Stomach (tissue), 9 donors: Measurements from ENCODE around the gene IGF1R. TPM values are rescaled to one million over a fixed set of nuclear protein-coding genes. Genes with fewer than 3 reads are reported as not detected.

Source experiments
- DNase-seq, 2 donors: peaks; one replicate each; pipeline versions ENCODE4 v3.0.0 to v3.0.0-alpha.2; 2013 to 2019
- H3K27ac ChIP-seq, 5 donors: fragments of 200-600 bp in 4 of 5; sonication (generic) in 4 of 5; one replicate each; pipeline ENCODE4 v1.5.1; 2013 to 2019; ENCODE audit warnings: mild to moderate bottlenecking in 1 of 5, moderate library complexity in 1 of 5
- H3K27me3 ChIP-seq, 3 donors: fragments of 200-600 bp; sonication (generic); one replicate each; pipeline ENCODE4 v1.5.1; 2017 to 2019; ENCODE audit warnings: mixed run types in 1 of 3
- H3K36me3 ChIP-seq, 4 donors: fragments of 200-600 bp; sonication (generic); 1 replicate in 3 of 4; 2 replicates in 1 of 4; pipeline ENCODE4 v1.5.1; 2016 to 2019
- H3K4me1 ChIP-seq, 4 donors: fragments of 200-600 bp; sonication (generic); one replicate each; pipeline ENCODE4 v1.5.1; 2016 to 2019
- H3K4me3 ChIP-seq, 4 donors: fragments of 200-600 bp; sonication (generic) in 3 of 4; one replicate each; pipeline ENCODE4 v1.5.1; 2016 to 2019; ENCODE audit warnings: mild to moderate bottlenecking in 1 of 4
- H3K9me3 ChIP-seq, 4 donors: fragments of 200-600 bp; sonication (generic); one replicate each; pipeline ENCODE4 v1.5.1; 2016 to 2019
- CTCF ChIP-seq, 7 experiments: fragments of 450-650 bp in 4 of 7; fragments of 200-600 bp in 3 of 7; sonication (generic) in 3 of 7; IDR thresholded peaks; one replicate each; pipeline ENCODE4 v1.5.1; 2016 to 2019; ENCODE audit warnings: antibody characterized with exemption in 7 of 7, control low read depth in 2 of 7, mild to moderate bottlenecking in 1 of 7
- EP300 ChIP-seq: sonication (generic); formaldehyde crosslinking; IDR thresholded peaks from one replicate; pipeline ENCODE4 v1.6.1; 2017; ENCODE audit warnings: antibody characterized with exemption
- POLR2A ChIP-seq, 4 donors: fragments of 450-650 bp; IDR thresholded peaks; one replicate each; pipeline ENCODE4 v1.6.1; 2016; ENCODE audit warnings: antibody characterized with exemption in 4 of 4, control low read depth in 2 of 4, mild to moderate bottlenecking in 1 of 4, moderate library complexity in 1 of 4
- POLR2AphosphoS5 ChIP-seq, 3 donors: sonication (generic); formaldehyde crosslinking; IDR thresholded peaks; one replicate each; pipeline ENCODE4 v1.6.1; 2016; ENCODE audit warnings: antibody characterized with exemption in 3 of 3
- whole genome bisulfite sequencing, 5 donors: extraction: QIAGEN DNeasy Blood & Tissue Kit in 3 of 5; methylation state at CpG; one replicate each; pipeline versions ENCODE4 v1.1.5 to v1.1.7; 2013 to 2018; 5-methylcytosine and 5-hydroxymethylcytosine counted together
- intact Hi-C: fragments of 100-400 bp; cut with DNase I; formaldehyde crosslinking; loops from one replicate; pipeline ENCODE4 v1.15.1; 2023; ENCODE audit warnings: low total_unique reads
- polyA plus RNA-seq, 3 donors: library from polyadenylated mRNA; stranded (reverse); fragments of 200-250 nt; gene quantifications; one replicate each; pipeline ENCODE4 v1.2.3, GENCODE V29; 2013
- total RNA-seq, 5 donors: library from RNA; depleted of rRNA; stranded (reverse); fragments of >200 nt; gene quantifications; one replicate each; pipeline versions ENCODE4 v1.1.0 to v1.2.3, GENCODE V29; 2014 to 2016
- donor health status: healthy with polysubstance abuse.
- donor health status: Bipolar disorder and iron deficiency.
- donor health status: healthy.

Gene IGF1R
- total and polyA plus RNA-seq, 8 donors, result 2.3 to 131 (median 42.8) TPM

DNA sequence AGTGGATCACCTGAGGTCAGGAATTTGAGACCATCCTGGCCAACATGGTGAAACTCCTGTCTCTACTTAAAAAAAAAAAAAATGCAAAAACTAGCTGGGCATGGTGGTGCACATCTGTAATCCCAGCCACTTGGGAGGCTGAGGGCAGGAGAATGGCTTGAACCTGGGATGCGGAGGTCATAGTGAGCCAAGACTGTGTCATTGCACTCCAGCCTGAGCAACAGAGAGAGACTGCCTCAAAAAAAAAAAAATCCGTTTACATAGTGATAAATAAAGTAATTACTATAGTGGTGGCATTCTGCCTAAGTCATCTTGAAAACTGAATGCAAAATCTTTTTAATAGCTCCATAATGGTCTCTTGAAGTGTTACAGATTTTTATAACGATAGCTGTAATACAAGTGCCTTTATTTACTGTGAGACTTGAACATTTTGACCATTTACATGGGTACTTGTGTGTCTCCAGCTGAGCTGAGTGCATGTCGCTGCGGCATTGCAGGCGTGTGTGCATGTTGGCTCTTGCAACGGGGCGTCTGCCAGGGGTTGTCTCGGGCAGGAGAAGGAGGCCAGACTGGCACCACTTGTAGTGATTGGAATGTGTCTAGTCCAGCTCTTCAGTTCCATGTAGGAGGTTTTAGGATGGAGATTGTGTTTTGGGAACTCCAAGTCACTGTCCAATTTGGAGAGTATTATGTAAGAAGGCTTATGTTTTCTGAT is 111.9 kb downstream of the IGF1R start:
- no peak overlapping the region for H3K4me3 ChIP-seq
- peak in 1 of 2 donors; percentile 72 for DNase-seq
- intact Hi-C loops, result no loop called here

DNA sequence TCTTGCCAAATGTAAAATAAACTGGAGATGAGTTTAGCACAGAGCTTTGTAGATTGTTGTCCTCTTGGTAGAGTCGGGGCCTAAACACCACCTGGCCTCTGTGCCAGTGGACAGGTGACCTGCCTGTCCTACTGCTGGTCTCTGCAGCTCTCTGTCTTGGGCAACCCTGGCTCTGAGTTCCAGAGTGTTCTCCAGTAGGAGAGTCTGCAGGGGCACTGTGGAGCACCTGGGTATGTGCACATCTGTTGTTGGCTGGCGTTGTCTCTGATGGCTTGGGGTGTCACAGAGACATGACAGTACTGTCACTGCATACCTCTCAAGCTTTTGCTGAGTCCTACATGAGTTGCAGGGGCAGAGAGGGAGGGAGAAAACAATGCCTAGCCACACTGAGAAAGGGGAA is 112.6 kb downstream of the IGF1R start:
- H3K27me3 ChIP-seq, result no peaks in the 10 kb centered on the region
- WGBS, 5 donors, result 73 to 86% (median 78%) methylated on average over 2 of the region's 2 CpGs
- H3K36me3 ChIP-seq, result no peaks in the 10 kb centered on the region
- intact Hi-C loops, result no loop called here
- no peak for DNase-seq
- H3K27ac ChIP-seq, result peak overlapping the region; percentile 10 to 86 (median 39)
- H3K4me1 ChIP-seq, result peaks cover 19 to 58% (median 45%) of the 10 kb centered on the region in 4 donors
- no peak overlapping the region for H3K4me3 ChIP-seq
- no peak for TF ChIP-seq CTCF (IDR thresholded peaks at IDR 0.05)
- TF ChIP-seq EP300, result no peak
- no peak for TF ChIP-seq POLR2A (IDR thresholded peaks at IDR 0.05)
- TF ChIP-seq POLR2AphosphoS5 (IDR thresholded peaks at IDR 0.05), result no peak
- H3K9me3 ChIP-seq, result no peaks in the 10 kb centered on the region

More for the DNA sequence above, 111.9 kb downstream of the IGF1R start:
- Histone ChIP-seq H3K27ac (peak overlapping the region; percentile 8 to 86 (median 28)), H3K27me3 (no peaks in the 10 kb centered on the region), H3K4me1 (peaks cover 19 to 58% (median 45%) of the 10 kb centered on the region in 4 donors), H3K9me3 (no peaks in the 10 kb centered on the region), H3K36me3 (no peaks in the 10 kb centered on the region)
- TF ChIP-seq POLR2A (IDR thresholded peaks at IDR 0.05) (no peak), POLR2AphosphoS5 (IDR thresholded peaks at IDR 0.05) (peak in 1 of 3 donors; percentile 30)
- 29 to 56% (median 33%) methylated on average over 9 of the region's 9 CpGs for WGBS, 5 donors

DNA sequence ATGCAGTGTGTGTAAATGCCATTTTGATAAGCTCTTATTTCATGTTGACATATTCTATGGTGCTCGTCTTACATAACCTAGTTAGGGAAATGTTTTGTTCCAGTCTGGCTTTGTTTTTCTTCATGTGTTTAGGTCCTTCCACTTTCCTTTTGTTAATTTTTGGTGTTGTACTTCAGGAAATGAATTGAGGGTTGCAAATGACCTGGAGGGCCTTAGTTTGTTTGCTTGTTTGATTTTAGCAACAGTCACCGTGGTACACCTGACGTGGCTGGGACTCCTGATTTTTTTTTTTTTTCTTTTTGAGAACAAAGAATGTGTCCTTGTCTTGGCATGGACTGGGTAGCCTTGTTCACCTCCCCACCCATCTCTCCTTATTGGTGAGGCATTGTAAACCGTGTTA is 114.8 kb downstream of the IGF1R start:
- Histone ChIP-seq H3K27me3 (no peaks in the 10 kb centered on the region), H3K36me3 (no peaks in the 10 kb centered on the region), H3K4me3 (no peak overlapping the region), H3K9me3 (no peaks in the 10 kb centered on the region), H3K27ac (peak overlapping the region; percentile 77 to 93 (median 79)), H3K4me1 (peaks cover 19 to 68% (median 45%) of the 10 kb centered on the region in 4 donors)
- DNase-seq, result no peak
- intact Hi-C loops, result no loop called here
- WGBS, 5 donors, result 26 to 45% (median 35%) methylated on average over 4 of the region's 4 CpGs
- TF ChIP-seq POLR2AphosphoS5 (IDR thresholded peaks at IDR 0.05) (peak in 1 of 3 donors; percentile 26), POLR2A (IDR thresholded peaks at IDR 0.05) (no peak)

GRCh38 chr15:98764291-98764690 is 116.0 kb downstream of the IGF1R start:
- no peak for TF ChIP-seq CTCF (IDR thresholded peaks at IDR 0.05)
- no peak for TF ChIP-seq EP300
- TF ChIP-seq POLR2AphosphoS5 (IDR thresholded peaks at IDR 0.05), result no peak
- no peak for TF ChIP-seq POLR2A (IDR thresholded peaks at IDR 0.05)
- Histone ChIP-seq H3K36me3 (no peaks in the 10 kb centered on the region), H3K27ac (peak overlapping the region in 4 of 5 donors; percentile 77 to 86 (median 78)), H3K4me3 (no peak overlapping the region), H3K9me3 (no peaks in the 10 kb centered on the region), H3K27me3 (no peaks in the 10 kb centered on the region), H3K4me1 (peaks cover 19 to 61% (median 43%) of the 10 kb centered on the region in 4 donors)
- 89 to 97% (median 96%) methylated on average over 2 of the region's 2 CpGs for WGBS, 5 donors
- DNase-seq, result no peak
- intact Hi-C loops, result no loop called here

- WGBS, 5 donors, result 88 to 100% (median 95%) methylated on average over 2 of the region's 2 CpGs
- intact Hi-C loops, result no loop called here
Observed at GRCh38 chr15:98765610-98766009, 117.3 kb downstream of the IGF1R start.

More at GRCh38 chr15:98765610-98766009, 117.3 kb downstream of the IGF1R start:
- no peaks in the 10 kb centered on the region for H3K9me3 ChIP-seq
- TF ChIP-seq EP300 (no peak), POLR2AphosphoS5 (IDR thresholded peaks at IDR 0.05) (no peak), CTCF (IDR thresholded peaks at IDR 0.05) (no peak), POLR2A (IDR thresholded peaks at IDR 0.05) (no peak)
- peak overlapping the region in 1 of 5 donors; percentile 86 for H3K27ac ChIP-seq
- no peaks in the 10 kb centered on the region for H3K36me3 ChIP-seq
- no peaks in the 10 kb centered on the region for H3K27me3 ChIP-seq
- H3K4me3 ChIP-seq, result no peak overlapping the region
- H3K4me1 ChIP-seq, result peaks cover 9 to 54% (median 40%) of the 10 kb centered on the region in 4 donors
- DNase-seq, result no peak
